ENCODE data around the gene TRIM47.

Gene TRIM47

DNA sequence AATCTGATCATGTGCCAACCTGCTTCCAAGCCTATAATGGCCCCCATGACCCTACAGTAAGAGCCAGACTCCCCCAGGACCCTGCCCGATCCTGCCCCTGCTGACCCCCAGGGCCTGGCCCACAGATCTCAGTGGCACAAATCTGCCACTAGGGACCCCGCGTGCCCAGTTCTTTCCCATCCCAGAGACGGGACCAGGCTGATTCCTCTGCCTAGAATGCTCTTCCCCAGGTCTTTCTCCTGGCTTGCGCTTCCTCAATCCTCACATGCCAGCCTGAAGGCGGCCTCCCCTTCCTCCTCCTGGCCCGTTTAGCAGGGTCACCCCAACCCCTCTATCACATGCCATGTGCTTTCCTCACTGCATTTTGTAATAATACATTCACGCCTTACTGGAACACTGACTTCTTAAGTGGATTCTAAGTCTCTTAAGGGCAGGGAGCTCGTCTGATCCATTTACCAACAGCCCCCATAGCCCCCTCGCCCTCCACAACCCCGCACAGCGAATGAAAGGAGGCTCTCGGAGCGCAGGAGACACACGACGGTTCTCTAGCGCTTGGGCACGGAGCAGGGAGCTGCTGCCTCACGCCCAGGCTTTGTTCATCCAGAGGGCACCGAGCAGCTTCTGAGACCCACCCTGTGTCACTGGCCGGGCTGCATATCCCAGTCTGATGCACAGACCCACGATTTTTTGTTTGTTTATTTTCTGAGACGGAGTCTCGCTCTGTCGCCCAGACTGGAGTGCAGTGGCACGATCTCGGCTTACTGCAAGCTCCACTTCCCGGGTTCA is 17.2 kb upstream of the TRIM47 start:
- no peak for FAIRE-seq
- TF ChIP-seq CTCF (IDR thresholded peaks at IDR 0.05; ENCODE audit: insufficient read depth, missing control alignments), result peak; percentile 36
- no peak for DNase-seq (ENCODE audit: insufficient read length, low spot score)

GRCh38 chr17:75894049-75894733 is 15.8 kb upstream of the TRIM47 start:
- no peak for TF ChIP-seq CTCF (IDR thresholded peaks at IDR 0.05; ENCODE audit: insufficient read depth, missing control alignments)
- FAIRE-seq (no peak), DNase-seq (ENCODE audit: insufficient read length, low spot score) (no peak)

DNA sequence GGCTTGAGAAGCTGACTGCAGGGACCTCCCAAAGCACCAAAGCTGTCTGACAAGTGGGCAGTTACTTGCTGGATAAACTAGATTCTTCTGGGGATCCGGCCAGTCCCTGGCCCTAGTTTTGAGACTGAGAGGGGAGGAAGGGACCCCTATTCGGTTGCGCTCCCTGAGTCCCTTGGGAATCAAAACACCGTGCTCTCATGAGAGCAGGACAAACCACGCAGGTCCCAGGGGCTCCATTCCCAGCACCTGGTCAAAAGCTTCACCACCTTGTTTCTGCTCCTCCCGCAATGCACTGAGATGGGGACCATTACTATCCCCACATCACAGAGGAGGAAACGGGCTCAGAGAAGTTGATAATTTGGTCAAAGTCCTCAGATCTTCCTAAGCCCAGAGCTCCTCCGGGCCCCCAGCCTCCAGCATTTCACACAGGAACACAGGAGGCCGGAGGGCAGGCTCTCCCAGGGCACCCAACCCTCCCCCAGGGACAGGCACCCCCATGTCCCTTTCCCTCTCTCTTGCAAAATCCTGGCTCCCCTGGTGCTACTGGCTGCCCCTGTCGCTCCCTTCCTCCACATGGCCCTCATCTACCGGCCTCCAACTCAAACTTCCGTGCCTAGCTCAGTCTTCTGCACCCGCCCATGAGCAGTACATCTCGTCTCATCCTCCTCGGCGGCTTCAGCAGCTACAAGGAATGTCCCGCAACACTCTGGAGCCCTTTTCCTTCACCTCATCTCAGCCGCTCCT is 15.1 kb upstream of the TRIM47 start:
- DNase-seq (ENCODE audit: insufficient read length, low spot score) (no peak), FAIRE-seq (no peak)
- TF ChIP-seq CTCF (IDR thresholded peaks at IDR 0.05; ENCODE audit: insufficient read depth, missing control alignments), result no peak

GRCh38 chr17:75892556-75893224 is 14.3 kb upstream of the TRIM47 start:
- TF ChIP-seq CTCF (IDR thresholded peaks at IDR 0.05; ENCODE audit: insufficient read depth, missing control alignments), result no peak
- no peak for DNase-seq (ENCODE audit: insufficient read length, low spot score)
- no peak for FAIRE-seq

DNA sequence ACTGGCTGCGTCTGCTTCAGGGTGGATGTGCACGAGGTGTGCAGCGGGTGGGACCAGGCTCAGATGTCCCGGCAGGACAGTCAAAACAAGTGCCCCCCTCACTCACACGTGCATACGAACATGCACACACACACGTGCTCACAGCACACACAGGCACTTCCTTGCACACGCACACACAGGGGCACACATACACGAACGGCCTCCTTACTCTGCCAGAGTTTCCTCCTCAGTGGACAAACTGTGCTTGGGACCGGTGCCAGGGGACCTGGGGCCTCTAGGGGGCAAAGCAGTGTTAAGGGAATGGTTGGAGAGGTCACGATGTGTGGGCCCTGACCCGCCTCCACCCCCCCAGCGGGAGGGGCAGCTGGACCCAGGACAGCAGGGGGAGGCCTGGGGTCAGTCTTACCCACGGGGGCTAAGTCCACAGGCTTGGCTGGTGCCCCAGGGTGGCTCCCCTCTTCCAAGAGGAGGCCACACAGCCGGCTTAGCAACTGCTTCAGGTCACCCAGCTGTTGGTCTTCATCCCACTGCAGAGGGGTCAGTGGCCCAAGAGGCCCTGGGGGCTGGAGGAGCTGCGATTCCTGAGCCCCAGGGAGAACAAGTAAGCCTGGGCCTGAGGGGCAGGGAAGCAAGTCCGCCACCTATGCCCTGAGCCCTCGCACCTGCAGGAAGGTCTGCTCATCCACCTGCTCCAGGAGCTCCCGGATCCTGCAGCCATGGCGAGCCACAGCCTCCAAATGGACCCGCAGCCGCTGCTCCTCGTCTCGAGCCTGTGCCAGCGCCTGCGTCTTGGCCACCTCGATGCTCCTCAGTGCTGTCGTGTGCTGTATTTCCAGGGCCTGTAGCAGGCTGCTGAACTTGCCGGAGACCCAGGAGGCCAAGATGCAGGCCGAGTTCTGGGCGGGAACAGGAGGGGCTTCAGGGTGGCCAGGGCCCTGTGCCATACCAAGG is 13.5 kb upstream of the TRIM47 start:
- DNase-seq (ENCODE audit: insufficient read length, low spot score) (no peak), FAIRE-seq (no peak)
- TF ChIP-seq CTCF (IDR thresholded peaks at IDR 0.05; ENCODE audit: insufficient read depth, missing control alignments), result no peak

DNA sequence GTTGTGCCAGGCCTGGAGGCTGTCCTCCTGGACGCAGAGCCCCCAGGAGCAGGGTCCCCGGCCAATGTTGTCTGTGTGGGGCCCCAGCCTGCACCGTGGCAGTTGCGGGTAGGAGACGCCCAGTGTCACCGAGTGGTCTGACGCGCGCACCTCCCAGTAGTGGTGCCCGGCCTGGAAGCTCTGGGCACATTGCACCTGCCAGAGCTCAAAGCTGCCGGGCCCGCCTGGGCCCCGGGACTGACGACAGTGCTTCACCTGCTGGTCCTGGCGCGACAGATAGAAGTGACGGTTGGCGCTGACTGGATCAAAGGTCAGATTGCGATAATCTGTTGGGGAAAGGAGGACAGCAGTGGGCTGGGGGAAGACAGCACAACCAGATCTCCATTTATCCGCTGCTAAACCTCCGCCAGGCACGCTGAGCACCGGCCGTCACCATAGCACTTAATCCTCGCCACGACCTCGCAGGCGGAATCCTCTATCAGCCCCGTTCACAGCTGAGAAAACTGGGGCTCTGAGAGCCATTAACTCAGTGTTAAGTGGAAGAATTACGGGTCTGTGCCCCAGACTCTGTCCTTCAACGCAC is 12.7 kb upstream of the TRIM47 start:
- DNase-seq (ENCODE audit: insufficient read length, low spot score) (peak; percentile 74), FAIRE-seq (peak; percentile 11)

More for the DNA sequence above, 12.7 kb upstream of the TRIM47 start:
- no peak for TF ChIP-seq CTCF (IDR thresholded peaks at IDR 0.05; ENCODE audit: insufficient read depth, missing control alignments)

Measured in D721Med (cell line).